GM18502 (cell line): ENCODE results near the gene BARX1.
"Not testable (repeated sequence)": the region's sequence is repeated elsewhere in the genome, so short reads cannot be mapped to it uniquely, and the experiment has no call there.

Experiments used
- ATAC-seq: cut with Tn5 transposase; IDR thresholded peaks from one replicate; pipeline ENCODE4 v1.9.1; 2021; ENCODE audit warnings: mild to moderate bottlenecking; ENCODE audit not compliant: unreplicated experiment, poor library complexity

BARX1 gene

DNA sequence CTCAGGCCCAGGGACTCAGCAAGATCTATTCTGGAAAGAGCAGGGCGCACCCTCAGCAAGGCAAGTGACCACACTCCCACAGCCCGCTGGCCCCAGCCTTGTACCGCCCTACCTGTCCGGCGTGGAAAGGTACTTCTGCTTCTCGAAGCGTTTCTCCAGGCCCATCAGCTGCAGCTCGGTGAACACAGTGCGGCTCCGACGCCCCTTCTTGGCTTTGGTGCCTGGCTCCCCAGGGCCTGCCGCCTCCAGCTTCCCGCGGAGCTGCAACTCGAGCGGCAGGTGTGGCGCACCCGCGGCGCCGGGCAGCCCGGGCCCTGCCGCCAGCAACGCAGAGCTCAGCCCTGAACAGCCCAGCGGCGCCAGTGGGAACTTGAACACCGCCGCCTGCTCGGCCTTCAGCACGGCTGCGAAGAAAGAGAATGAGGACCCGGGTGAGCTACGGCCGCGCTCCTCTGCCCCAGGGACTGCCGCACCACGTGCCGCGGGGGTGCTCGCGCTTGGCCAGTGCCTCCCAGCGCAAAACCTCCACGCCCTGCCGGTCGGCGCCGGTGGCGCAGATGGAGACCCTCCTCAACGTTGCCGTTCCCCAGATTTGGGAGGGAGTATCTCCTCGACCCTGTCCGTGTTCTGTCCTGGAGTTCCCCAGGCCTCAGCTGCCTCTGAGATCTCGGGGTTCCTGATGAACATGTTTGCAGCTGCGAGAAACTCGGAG lies 2.2 kb downstream of the BARX1 start:
- no peak for ATAC-seq

DNA sequence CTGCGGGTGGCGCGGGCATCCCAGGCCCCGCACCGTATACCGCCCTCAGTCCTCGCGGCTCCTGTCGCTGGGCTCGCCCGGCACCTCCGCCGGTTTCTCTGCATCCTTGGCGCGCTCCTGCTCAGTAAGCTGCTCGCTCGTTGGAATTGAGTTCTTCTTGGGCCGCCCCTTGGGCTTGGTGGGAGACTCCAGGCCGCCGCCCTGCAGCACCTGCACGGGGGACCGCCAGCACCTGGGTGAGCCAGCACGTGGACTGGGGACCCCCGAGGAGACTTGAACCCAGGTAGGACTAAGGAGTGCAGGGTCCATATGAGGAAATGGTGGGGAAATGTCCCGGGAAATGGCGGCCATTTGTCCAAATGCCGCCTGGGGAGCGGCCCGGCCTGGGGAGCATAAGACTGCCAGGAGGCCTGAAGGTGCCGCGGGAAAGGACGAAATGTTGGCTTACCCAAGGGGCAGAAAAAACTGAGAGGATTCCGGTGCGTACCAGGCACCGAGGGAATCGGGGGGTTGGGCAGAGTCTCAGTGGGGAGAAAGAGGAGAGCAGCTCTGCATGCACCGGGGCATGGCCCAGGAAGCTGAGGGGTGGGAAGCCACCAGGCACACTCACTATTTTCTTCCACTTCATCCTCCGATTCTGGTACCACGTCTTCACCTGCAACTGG lies 2.9 kb downstream of the BARX1 start:
- ATAC-seq: no peak

DNA sequence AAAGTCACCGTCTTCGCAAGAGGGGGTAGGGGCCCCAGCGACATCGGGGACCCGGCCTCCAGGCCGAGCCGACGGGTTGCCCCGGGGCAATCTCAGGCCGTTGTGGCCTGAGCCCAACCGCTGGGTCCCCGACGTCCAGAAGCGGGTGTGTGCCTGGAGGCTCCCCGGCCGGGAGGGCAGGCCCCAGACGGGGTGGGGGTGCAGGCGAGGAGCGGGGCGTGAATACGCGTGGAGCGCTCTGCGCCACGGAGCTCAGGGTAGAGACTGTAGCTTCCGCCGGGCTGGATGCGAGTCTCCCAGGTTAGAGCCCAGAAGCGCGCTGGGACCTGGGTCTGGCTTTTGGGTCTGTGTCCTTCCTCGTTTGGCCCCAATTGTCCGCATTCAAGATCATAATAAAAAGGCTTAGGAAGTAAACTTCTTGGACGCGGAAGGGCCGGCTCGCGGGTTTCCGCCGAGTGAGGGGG lies 3.5 kb downstream of the BARX1 start:
- no peak for ATAC-seq

DNA sequence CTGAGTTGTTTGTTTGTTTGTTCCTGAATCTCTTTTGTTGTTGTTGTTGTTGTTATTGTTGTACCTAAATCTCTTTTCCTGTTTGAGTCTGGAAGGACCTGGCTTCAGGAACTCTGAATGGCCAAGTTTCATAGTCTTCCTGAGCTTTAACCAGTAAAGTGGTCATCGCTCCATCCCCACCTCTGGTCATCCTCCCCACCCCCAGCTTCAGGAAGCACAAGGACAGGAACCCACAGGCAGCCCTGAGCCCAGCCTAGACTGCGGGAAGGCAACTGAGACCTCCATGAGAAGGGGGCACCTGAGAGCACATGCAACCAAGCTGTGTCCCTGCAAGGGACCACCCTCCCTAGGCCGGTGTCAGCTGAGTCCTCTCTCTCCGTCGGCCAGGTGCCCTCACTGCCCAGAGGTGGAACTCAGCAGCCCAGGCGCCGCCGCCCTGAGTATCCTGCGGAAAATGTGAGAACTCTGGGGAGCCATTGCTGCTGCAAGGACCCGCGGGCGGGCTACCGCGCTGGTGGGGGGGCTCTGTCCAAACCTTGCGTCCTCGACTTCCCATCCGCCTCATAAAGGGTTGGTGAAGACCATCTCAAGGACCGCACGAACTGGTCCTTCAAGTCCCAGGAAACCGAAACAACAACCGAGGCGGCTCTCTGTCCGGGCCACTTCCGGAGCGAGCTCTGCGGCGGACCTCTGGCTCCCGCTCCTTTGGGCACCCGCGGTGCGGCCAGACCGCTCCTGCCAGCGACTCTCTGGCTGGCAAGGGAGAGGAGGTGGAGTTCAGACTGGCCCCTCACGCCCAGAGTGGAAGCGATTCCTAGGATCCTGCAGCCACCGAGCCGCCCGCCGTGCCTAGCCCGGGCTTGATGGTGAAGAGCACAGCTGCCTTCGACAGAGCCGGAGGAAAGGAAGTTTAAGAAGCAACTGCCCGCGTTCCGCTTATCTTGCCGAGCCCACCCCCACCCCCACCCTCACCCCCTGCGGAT lies 4.2 kb downstream of the BARX1 start:
- ATAC-seq: no peak

DNA sequence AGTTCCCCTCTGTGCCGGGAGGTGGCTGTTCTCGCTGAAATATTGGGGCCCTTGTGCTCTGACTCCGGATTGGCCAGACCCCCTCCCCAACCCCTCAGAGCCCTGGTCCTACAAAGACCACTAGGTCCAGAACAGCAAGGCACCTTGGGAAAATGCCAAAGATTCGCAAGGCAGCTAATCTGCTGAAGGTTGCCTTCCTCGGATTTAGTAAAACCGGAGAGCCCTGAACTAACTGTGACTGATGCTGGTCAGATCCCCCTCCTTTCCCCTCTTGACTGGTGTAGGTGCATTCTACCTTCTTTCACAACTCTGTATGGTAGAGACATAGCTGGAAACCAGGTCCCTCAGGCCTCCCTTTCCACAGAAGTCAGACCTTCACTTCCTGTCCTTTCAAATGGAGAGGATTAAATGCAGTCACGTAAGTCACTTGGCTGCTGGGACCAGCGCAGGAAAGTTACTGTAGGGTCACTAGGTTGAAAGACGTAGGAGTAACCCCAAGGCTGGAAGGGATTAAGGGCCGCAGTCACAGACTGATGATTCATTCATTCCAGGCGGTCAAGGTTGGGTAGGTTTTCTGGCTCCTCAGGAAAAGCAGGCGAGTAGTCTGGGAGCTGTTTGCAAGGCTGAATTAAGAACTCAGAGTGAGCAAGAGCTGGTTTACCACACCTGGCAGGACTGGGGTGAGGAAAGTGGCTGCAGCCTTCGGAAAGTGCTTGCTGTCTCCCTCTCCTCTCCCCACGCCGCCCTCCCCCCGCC lies 5.3 kb downstream of the BARX1 start:
- no peak for ATAC-seq

DNA sequence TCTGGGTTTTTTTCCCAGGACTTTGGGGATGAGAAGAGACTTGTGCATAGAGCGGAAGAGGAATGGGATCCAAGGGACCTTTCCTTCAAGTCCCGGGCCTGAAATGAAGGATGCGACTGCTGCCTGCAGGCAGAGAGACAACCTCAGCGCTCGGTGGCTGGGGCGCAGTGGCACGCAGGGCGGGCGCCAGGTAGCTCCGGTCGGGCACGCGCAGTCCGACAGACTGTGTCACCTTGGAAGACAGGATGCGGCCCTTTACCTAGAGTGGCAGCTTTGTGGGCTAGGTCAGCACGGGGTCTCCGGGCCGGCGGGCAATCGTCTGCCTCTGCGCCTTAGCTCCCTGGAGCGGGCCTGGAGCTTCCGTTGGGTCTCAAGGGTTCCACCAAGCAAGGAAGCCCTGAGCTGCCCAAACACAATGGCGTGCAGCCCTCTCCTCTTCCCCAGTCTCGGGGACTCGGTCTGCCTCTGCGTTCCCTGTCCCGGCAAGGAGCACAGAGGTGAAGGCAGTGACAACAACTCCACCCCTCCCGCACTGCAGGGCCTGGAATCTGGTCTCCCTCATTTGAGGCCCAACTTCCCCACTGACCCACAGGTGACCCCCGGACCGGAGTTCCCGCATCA lies 6.0 kb downstream of the BARX1 start:
- ATAC-seq: no peak

DNA sequence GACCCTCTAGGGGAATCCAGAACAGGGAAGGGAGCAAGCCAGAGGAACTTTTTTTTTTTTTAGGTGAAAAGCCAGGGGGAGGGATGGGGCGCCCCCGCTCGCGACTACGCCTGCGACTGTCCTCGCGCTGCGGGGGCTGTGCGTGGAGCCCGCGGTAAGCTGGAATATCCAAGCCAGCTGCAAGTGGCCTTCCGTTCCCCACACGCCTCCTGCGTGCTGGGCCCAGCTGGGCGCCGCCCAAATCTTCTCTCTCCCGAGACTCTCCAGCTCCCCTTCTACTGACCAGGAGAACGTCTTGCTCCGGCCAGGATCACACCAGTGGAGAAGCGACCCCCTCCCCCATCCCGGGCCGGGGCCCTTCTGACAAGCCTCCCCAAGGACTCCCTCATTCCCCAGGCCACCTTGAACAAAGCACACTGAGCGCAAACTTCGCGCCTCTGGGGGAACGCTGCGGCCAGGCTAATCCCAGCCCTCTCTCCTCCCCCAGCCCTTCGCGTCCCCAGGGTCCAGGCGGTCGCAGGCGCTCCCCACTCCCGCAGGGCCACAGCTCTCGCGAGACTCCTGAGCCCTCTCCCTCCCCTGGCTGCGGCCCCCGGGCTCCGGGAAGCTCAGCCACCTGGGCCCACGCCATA lies 6.6 kb downstream of the BARX1 start:
- ATAC-seq: no peak

DNA sequence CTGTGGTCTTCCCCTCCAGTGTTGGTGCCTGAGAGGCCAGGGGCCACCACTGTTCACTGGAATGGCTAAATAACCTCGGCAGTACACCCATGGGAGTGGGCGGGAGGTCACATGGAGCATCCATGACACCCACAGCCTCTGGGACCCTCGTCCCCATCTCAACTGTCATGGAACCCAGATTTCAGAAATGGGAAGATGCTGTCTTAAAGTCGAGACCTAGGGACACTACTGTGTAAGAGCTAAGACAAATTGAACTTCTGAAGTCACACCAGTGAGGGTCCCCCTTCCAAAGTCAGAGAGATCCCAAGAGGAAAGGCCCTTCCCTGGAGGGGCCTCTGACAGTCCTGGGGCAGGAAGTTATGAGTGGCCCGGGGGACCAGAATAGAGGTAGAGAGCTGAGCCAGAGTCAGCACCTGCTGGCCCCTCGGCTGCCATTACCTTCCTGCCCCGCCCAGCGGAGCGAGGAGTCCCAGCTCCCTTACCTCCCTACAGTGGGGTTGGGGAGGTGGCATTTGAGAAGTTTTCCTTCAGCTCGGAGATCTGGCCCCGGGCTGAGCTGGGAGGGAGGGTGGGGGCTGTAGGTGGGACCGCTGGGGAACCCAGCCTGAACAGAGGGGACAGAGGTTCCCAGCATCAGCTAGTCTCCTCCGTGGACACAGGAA lies 7.6 kb downstream of the BARX1 start:
- ATAC-seq: no peak

DNA sequence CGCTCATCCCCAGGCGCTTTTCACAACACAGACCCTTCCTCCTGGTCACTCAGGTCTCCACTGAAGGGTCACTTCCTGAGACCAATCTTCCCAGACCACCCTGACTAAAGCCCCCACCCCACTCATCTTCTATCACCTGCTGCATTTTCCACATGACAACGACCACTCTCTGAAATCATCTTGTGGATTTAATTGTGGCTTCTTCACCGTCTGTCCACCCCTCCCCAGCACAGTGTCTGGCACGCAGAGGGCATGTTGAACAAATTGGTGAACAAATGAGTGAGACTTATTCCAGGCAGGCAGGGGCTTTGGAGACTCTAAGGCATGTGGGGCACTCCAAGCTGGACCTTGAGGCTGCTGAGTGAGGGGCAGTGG lies 8.8 kb downstream of the BARX1 start:
- ATAC-seq: no peak

DNA sequence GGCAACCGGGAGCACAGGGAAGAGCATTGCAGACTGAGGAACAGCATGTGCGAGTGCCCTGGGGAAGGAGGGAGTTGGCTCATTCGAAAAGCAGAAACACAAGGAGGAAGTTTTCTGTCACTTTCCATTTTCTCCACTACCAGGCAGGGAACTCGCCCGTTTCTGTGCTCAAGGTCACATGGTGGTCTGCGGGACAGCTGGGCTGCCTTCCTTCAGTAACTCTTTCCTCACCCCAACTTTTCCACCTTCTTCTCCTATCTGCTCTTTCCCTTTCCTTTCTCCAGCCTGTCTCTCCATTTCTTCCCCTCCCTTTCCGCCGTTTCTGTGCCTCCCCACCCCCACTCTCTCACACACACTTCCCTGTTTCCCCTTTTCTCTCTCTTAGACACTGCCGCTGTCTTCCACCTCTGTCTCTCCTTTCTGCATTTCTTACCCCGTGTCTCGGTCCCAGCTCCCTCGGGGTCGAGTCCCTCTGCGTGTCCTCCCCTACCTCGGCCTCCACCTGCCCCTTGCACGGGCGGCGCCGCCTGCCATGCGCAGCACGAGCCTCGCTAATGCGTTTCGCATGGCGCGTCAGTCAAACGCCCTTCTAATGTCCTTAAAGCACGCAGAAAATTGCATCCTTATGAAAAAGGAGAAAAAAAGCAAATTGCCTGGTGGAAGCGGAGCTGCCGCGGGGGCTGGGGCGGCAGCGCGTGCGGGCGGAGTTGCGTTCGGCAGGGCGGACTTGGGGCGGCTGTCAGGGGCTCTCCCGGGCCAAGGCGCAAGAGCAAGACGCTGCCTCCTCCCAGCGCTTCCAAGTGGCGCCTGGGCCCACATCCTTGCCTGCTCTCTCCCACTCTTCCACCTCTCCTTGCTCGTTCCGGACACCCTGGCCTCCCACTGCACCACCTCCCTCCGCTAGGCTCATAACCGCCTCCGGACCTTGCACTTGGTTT lies 9.5 kb downstream of the BARX1 start:
- ATAC-seq: no peak

DNA sequence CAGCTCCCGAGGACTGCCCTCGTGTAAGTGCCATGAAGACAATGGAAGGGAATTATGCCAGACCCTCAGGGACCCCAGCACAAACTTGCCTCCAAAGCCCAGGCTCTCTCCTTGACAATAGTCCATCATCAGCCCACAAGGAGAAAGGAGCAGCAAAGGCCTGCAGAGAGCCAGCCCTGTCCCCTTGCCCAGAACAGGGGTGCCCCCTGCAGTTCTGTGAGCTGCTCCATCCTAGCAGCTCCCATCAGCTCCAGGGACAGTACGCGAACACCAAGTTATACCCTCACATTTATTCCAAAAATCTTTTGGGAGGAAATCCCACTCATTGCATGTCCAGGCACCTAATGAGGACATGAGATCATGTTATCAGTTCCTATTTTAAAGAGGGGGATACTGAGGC lies 11.1 kb downstream of the BARX1 start:
- no peak for ATAC-seq

DNA sequence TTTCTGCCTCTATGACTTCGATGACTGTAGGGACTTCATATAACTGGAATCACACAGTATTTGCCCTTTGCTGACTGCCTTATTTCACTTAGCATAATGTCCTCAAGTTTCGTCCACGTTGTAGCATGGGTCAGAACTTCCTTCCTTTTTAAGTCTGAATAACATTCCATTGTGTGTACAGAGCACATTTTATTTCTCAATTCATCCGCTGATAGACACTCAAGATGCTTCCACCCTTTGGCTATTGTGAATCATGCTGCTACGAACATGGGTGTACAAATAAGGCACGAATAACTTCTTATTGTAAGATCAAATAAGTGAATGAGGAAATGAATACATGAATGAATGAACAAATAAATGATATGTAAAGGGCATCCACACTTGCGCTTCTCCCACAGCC lies 13.0 kb downstream of the BARX1 start:
- ATAC-seq: no peak

DNA sequence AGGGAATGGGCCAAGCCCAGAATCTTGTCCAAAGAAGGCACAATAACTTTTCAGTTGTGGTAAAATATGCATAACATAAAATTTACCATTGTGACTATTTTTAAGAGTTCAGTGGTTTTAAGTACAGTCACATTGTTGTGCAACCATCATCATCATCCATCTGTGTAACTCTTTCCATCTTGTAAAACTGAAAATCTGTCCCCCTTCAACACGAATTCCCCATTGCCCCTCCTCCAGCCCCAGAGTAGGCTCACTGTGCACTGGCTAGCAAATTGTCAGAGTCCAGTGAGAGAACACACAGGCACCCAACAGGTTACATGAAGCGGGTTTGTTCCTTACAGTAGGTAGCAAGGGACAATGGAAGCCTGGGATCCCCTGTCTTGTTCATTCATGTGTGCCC lies 13.7 kb downstream of the BARX1 start:
- no peak for ATAC-seq

DNA sequence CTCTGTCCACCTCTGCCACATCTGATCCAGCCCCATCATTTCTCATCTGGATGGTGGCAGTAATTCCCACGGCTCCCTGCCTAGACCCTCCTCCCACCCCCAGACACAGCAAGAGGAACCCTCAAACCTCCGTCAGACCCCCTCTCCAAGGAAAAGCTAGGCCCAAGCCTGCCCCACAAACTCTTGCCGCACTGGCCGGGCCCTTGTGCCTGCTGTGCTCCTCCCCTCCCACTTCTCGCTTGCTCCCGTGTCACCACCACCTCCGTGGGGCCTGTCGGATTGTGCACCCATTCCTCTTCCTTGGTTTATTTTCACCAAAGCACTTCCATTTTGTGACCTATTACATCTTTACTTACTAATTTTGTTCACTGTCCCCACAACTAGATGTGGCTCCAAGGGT lies 14.2 kb downstream of the BARX1 start:
- ATAC-seq: no peak

DNA sequence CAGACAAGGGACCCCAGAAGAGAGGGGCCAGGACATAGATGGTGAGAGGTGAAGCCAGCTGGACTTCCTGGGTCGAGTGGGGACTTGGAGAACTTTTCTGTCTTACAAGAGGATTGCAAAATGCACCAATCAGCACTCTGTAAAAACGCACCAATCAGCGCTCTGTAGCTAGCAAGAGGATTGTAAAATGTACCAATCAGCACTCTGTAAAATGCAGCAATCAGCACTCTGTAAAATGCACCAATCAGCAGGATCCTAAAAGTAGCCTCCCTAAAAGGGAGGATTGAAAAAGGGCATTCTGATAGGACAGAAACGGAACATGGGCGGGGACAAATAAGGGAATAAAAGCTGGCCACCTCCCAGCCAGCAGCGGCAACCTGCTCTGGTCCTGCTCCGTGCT lies 15.6 kb downstream of the BARX1 start:
- ATAC-seq: not testable (repeated sequence)

DNA sequence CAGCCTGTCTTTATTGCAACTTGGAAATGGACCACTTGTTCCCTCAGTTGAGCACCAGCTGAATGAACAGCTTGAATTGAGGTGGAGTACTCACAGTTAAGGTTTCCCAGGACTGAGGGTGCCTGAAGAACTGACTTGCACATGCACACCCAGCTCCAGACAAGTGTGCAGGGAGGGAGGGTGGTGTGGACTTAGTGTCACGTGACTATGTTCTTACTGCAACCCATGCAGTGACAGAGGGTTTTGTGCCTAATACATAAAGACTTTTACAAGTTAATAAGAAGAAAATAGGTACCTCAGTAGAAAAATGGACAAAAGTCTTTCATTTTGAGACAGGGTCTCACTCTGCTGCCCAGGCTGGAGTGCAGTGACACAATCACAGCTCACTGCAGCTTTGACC lies 18.0 kb downstream of the BARX1 start:
- ATAC-seq: no peak

DNA sequence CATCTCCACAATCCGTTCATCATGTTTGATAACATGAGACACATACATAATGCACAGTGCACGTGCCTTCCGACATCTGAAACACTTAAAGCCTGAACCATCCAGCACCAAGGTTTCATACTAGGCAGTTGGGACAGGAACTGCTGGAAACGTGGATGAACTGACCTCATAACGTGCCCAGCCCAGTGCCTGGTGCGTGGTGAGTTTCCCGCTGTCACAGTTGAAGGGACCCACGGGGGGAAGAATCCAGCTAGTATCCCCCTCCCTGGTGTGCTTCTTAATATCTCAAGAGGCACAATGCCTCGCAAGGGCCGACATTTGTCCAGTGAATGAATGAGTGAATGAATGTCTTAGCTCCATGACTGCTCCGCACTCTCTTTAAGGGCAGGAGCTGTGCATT lies 23.2 kb downstream of the BARX1 start:
- ATAC-seq: no peak

DNA sequence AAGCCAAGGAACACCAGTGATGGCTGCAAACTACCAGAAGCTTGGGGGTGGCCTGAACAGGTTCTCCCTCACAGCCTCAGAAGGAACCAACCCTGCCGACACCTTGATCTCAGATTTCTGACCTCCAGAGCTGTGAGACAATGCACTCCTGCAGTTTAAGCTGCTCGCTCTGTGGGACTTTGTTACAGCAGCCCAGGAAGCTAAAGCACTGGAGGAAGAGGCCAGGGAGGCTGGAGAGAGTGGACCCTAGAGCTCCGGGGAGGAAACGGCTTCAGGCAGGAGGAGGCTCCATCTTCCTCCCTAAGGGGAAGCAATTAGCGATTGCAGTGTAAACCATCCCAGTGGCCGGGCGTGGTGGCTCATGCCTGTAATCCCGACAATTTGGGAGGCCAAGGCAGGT lies 25.1 kb downstream of the BARX1 start:
- no peak for ATAC-seq
